ENCODE results near the gene ILDR1. TPM values are rescaled to one million over a fixed set of nuclear protein-coding genes. Genes with fewer than 3 reads are reported as not detected.

Gene ILDR1
- total and polyA plus RNA-seq, 12 donors, result 0.32 to 5.6 (median 2.4) TPM; not detected in 1

- no peak overlapping the region for H3K27ac ChIP-seq
- H3K36me3 ChIP-seq (replicated peaks in 1 of 2), result no peaks in the 10 kb centered on the region
- H3K27me3 ChIP-seq, result no peaks in the 10 kb centered on the region
- no peaks in the 10 kb centered on the region for H3K4me1 ChIP-seq (replicated peaks in 1 of 2)
- peaks cover 0 to 6% (median 0%) of the 10 kb centered on the region in 3 donors for H3K9me3 ChIP-seq (replicated peaks in 1 of 3)
- H3K4me3 ChIP-seq, result no peak overlapping the region
- intact Hi-C loops (cut with DNase I), result no loop called here
- no peak for DNase-seq
- no peak for TF ChIP-seq CTCF (IDR thresholded peaks at IDR 0.05)
- no peak for TF ChIP-seq POLR2A (IDR thresholded peaks at IDR 0.05)
Observed at GRCh38 chr3:121979734-121980449, 42.2 kb downstream of the ILDR1 start.

DNA sequence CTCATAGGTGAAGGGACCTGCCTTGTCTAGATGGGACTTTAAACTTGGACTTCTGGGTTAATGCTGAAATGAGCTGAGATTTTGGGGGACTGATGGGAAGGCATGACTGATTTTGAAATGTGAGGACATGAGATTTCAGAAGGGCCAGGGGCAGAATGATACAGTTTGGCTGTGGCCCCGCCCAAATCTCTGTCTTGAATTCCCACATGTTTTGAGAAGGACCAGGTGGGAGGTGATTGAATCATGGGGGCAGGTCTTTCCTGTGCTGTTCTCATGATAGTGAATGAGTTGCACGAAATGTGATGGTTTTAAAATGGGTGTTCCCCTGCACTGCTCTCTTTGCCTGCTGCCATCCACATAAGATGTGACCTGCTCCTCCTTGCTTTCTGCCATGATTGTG, 42.8 kb downstream of the ILDR1 start:
- no peak for DNase-seq
- Histone ChIP-seq H3K9me3 (replicated peaks in 1 of 3) (peaks cover 0 to 6% (median 0%) of the 10 kb centered on the region in 3 donors), H3K4me3 (no peak overlapping the region), H3K36me3 (replicated peaks in 1 of 2) (no peaks in the 10 kb centered on the region), H3K4me1 (replicated peaks in 1 of 2) (no peaks in the 10 kb centered on the region), H3K27me3 (no peaks in the 10 kb centered on the region), H3K27ac (no peak overlapping the region)
- 69 to 79% (median 77%) methylated on average over 2 of the region's 2 CpGs for WGBS, 4 donors
- intact Hi-C loops (cut with DNase I), result no loop called here
- TF ChIP-seq POLR2A (IDR thresholded peaks at IDR 0.05) (no peak), CTCF (IDR thresholded peaks at IDR 0.05) (no peak)

- Histone ChIP-seq H3K27ac (no peak overlapping the region), H3K4me1 (replicated peaks in 1 of 2) (no peaks in the 10 kb centered on the region), H3K36me3 (replicated peaks in 1 of 2) (no peaks in the 10 kb centered on the region), H3K9me3 (replicated peaks in 1 of 3) (peaks cover 0 to 2% (median 0%) of the 10 kb centered on the region in 3 donors), H3K4me3 (no peak overlapping the region), H3K27me3 (no peaks in the 10 kb centered on the region)
- intact Hi-C loops (cut with DNase I), result no loop called here
- no peak for DNase-seq
- TF ChIP-seq CTCF (IDR thresholded peaks at IDR 0.05) (no peak), POLR2A (IDR thresholded peaks at IDR 0.05) (no peak)
- WGBS, 4 donors, result 80 to 100% (median 91%) methylated on average over 1 of the region's 1 CpG
Observed at GRCh38 chr3:121976727-121977126, 45.3 kb downstream of the ILDR1 start.

GRCh38 chr3:121975702-121976302, 46.2 kb downstream of the ILDR1 start:
- H3K36me3 ChIP-seq (replicated peaks in 1 of 2), result no peaks in the 10 kb centered on the region
- no peaks in the 10 kb centered on the region for H3K9me3 ChIP-seq (replicated peaks in 1 of 3)
- intact Hi-C loops (cut with DNase I), result no loop called here
- no peak for TF ChIP-seq POLR2A (IDR thresholded peaks at IDR 0.05)
- TF ChIP-seq CTCF (IDR thresholded peaks at IDR 0.05), result no peak
- no peak overlapping the region for H3K27ac ChIP-seq
- WGBS, 4 donors, result 83 to 89% (median 87%) methylated on average over 1 of the region's 1 CpG
- no peaks in the 10 kb centered on the region for H3K27me3 ChIP-seq
- H3K4me1 ChIP-seq (replicated peaks in 1 of 2), result no peaks in the 10 kb centered on the region
- no peak overlapping the region for H3K4me3 ChIP-seq
- DNase-seq, result no peak

All from adrenal gland (tissue), 12 donors.